Retinal pigment epithelial cell (primary cell): ENCODE results near the gene TTLL10.

Experiments
- DNase-seq: peaks from one replicate; pipeline ENCODE4 v3.0.0-alpha.2; 2010; ENCODE audit warnings: low read depth
- H3K4me3 ChIP-seq: 2 replicates; pipeline ENCODE4 v1.5.1; 2011; ENCODE audit warnings: mild to moderate bottlenecking, low read length, control low read depth, moderate library complexity
- TF ChIP-seq, protein P1 (sequence below): conservative IDR thresholded peaks from 2 replicates; pipeline ENCODE4 v1.5.1; 2011; ENCODE audit warnings: low read depth, low read length, control low read depth, inconsistent platforms

TTLL10 gene

GRCh38 chr1:1218524-1219200, 45.0 kb downstream of the TTLL10 start:
- TF ChIP-seq, protein P1, sequence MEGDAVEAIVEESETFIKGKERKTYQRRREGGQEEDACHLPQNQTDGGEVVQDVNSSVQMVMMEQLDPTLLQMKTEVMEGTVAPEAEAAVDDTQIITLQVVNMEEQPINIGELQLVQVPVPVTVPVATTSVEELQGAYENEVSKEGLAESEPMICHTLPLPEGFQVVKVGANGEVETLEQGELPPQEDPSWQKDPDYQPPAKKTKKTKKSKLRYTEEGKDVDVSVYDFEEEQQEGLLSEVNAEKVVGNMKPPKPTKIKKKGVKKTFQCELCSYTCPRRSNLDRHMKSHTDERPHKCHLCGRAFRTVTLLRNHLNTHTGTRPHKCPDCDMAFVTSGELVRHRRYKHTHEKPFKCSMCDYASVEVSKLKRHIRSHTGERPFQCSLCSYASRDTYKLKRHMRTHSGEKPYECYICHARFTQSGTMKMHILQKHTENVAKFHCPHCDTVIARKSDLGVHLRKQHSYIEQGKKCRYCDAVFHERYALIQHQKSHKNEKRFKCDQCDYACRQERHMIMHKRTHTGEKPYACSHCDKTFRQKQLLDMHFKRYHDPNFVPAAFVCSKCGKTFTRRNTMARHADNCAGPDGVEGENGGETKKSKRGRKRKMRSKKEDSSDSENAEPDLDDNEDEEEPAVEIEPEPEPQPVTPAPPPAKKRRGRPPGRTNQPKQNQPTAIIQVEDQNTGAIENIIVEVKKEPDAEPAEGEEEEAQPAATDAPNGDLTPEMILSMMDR: no peak

DNA sequence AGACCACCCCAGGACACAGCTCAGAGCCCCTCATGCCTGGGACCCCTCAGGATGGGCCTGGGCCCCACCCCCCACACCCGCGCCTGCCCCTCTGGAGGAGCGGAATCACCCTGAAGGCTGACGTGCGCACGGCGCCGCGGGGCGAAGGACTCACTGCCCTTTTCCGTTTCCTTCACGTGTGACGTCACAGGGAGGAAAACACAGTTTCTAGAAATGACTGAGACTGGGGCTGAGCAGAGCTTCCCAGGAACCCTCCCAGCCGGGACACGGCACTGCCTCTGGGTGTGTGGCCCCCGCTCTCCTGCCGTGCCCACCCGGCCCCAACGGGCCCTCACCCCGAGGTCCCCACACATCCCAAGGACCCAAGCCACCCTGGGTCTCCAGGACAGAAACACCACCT, 45.7 kb downstream of the TTLL10 start:
- no peak for DNase-seq
- TF ChIP-seq, protein P1: no peak
- H3K4me3 ChIP-seq: no peak overlapping the region

More at GRCh38 chr1:1218524-1219200, 45.0 kb downstream of the TTLL10 start:
- no peak overlapping the region for H3K4me3 ChIP-seq
- no peak for DNase-seq

GRCh38 chr1:1220197-1220596, 46.5 kb downstream of the TTLL10 start:
- no peak overlapping the region for H3K4me3 ChIP-seq
- no peak for DNase-seq
- TF ChIP-seq, protein P1: no peak

GRCh38 chr1:1221887-1222574, 48.4 kb downstream of the TTLL10 start:
- no peak for DNase-seq

GRCh38 chr1:1222575-1223225, 49.0 kb downstream of the TTLL10 start:
- no peak overlapping the region for H3K4me3 ChIP-seq
- no peak for DNase-seq
- TF ChIP-seq, protein P1: no peak

More at GRCh38 chr1:1221887-1222574, 48.4 kb downstream of the TTLL10 start:
- TF ChIP-seq, protein P1: no peak
- H3K4me3 ChIP-seq: no peak overlapping the region

DNA sequence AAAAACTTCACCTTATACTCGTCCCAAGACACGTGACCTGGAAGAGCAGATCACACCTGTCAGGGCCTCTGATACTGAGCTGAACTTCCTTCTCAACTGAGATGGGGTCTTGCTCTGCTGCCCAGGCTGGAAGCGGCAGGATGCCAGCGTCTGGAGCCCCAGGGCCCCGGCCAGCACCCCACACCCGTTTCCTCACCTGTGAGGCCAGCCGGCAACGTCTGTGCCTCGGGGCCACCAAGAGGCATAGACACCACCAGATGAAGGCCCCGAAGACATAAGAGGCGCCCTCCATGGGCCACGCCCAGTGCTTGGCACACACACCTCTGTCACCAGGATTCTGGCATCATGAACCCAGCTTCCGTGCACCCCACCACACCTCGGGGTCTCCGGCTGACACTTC, 49.6 kb downstream of the TTLL10 start:
- DNase-seq: no peak
- TF ChIP-seq, protein P1: no peak
- no peak overlapping the region for H3K4me3 ChIP-seq
